Activated CD8-positive, alpha-beta memory T cell treated with anti-CD3 and anti-CD28 coated beads, Interleukin-2, amount 50 U/mL, for 24 hours (primary cell): Measurements from ENCODE around the gene LSAMP.

ENCODE experiments used
- DNase-seq: peaks from one replicate; pipeline ENCODE4 v3.0.0-alpha.2; 2020; ENCODE audit errors: extremely low read depth

Gene LSAMP

DNA sequence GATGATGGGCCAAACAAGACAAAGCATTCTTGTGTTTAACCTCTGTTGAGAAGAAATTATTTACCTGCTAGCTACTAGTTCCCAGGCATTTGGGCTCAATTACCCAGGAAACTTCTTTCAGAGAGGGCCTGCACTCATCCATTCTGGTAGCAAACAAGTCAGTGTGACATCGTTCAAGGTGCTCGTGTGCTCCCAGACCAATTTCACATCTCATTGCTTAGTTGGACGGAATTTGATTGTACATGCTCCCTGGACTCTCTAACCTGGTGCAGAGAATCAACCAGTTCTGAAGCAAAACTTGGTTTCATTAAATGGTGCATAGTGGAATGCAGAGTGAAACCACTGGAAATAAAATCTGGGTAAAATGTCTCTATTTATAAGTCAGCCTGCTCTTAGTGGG is 392.7 kb downstream of the LSAMP start:
- no peak for DNase-seq

GRCh38 chr3:116051586-116051985 is 393.7 kb downstream of the LSAMP start:
- DNase-seq, result no peak

DNA sequence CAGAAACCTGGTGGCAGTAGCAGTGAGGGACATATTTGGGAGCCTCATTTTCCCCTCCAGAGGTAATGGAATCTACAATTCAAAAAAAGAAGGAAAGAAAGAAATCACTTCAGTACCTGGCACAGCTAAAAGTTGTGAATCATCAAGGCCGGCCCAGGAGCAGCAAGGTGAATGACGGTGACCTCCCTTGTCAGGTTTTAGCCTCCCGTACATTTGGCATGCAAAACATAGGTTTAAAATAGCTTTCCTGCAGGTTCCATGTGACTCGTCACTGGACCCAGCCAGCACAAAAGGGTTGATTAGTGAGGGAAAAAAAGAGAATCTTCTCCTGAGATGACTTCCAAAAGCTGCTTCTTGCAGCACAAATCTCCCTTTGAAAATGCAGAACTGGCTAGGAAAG is 394.2 kb downstream of the LSAMP start:
- DNase-seq, result no peak

- DNase-seq, result no peak
Observed at GRCh38 chr3:116050311-116050915, 394.9 kb downstream of the LSAMP start.

DNA sequence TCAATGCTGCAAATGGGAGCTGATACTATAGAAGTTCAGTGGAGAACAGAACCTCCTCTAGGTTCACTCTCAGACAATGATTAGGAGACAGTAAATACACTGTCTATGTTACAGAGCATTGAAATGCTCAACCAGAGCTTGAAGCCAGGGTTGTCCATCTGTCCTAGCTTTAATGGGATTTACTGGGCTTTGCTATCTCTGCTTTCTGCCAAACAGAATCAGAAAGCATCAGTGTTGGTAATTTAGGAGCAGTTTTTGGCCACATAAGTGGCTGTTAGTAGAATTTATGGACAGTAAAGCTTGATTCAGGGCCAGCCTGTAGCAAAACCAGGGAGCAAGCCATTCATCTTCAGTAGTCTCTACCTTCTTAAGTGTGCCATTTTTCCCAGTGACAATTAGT is 396.3 kb downstream of the LSAMP start:
- no peak for DNase-seq

DNA sequence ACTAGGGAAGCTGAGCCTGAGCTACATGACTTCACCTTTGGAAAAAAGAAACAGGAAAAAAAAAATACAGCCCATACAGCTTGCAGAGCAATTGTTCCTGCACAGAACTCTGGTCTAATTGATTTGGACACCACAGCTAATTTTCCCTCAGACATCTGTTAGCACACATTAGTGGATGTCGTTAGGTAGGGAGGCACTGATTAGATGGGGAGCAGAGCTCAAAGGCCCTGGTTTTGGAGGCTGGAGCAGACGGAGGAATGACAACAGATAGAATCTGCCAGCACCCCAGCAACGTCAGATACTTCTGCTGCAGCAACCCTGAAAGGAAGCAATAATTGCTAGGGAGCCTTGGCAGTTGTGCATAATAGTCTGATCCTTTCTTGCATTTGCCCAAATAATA is 398.9 kb downstream of the LSAMP start:
- DNase-seq, result no peak

- no peak for DNase-seq
Observed at GRCh38 chr3:116045314-116045713, 400.0 kb downstream of the LSAMP start.

- DNase-seq, result no peak
Observed at GRCh38 chr3:116040152-116040551, 405.1 kb downstream of the LSAMP start.

DNA sequence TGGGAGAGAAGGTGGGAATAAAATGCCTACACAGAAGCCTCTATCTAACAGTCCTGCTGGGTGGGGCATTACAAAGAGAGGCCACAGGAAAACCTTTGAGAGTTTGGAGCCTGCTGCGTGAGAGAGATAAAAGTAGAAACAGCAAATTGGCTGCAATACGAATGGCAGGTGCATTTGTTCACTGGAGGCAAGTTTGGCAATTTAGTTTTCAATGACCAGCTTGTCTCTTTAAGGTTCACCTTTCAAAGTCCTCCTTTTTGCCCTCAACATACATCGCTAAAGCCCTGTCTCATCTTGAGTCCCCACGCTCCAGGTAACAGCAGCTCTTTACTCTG is 405.7 kb downstream of the LSAMP start:
- DNase-seq, result no peak

- no peak for DNase-seq
Observed at GRCh38 chr3:116038968-116039650, 406.2 kb downstream of the LSAMP start.

DNA sequence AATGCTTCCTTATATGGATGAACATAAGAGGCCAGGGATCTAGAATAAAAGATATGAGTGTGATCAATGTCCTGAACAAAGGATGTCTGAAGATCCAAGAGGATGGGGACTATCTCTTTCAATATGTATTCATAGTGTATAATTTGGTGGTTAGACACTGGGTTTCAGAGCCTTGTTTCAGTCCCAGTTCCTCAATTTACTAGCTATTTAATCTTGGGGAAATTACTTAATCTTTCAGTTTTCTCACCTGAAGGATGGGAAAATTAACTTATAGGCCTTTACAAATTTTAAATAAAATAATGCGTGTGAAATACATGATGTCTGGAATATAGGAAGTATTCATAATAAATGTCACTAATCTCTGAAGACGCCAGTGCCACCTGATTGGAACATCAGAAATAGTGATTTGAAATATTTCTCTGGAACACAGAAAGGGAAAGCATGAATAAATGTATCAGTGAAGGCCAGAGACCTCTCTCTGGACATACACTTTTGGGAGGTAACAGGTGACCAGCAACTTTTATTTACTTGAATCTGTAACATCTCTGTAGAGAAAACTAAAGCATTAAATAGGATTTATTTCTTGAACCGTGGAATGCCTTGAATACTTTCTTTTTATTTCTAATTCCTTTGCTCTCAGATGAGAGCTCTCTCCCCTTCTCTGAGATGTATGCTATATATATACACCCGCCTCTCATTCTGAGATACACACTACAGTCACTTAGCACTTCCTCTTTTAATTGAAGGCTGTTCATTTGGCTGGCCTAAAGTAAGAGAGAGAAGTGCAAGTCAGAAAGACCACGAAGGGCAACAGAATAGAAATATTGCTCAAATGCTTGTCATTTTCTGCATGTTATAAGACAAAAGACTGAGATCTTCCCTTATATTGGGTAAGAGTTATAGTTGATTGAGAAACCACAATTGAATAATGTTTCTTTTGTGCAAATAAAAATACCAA is 407.1 kb downstream of the LSAMP start:
- no peak for DNase-seq

DNA sequence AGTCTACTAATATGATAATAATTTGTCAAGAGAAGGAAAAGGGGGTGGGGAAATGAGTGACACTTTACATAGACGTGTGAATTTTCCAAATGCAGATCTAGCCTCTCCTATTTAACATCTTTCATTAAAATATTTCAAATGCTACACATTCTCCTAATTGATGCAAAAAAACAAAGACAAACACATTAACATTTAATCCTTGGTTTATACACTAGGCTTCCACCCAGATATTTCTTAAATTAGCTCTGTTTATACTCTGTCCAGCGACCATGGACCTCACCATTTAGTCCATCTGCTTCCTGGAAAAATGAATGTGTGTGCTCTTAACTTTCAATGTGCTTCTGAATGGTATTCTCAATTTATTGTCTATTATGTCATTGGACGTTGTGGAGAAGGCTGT is 409.9 kb downstream of the LSAMP start:
- no peak for DNase-seq

GRCh38 chr3:116034794-116035193 is 410.5 kb downstream of the LSAMP start:
- DNase-seq, result no peak

DNA sequence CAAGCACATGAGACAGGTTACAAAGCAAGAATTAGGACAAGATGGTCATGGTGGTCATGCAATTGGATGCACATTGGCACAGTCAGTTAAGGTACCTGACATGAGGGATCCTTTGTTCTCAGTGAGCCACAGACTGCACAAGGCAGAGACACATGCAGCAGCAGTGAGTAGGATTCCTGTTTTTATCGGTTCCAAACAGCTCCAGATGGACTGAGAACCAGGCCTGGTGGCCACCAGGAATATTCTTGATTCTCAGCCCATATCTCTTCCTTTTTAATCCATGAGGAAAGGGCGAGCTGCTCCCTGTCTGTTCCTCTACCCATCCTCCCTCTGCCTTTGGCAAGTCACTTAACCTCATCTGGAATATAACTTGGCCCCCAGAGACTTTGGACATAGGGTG is 411.2 kb downstream of the LSAMP start:
- no peak for DNase-seq

- no peak for DNase-seq
Observed at GRCh38 chr3:116033516-116033915, 411.8 kb downstream of the LSAMP start.

GRCh38 chr3:116032176-116032575 is 413.1 kb downstream of the LSAMP start:
- no peak for DNase-seq

- DNase-seq, result no peak
Observed at GRCh38 chr3:116030131-116030850, 415.0 kb downstream of the LSAMP start.

DNA sequence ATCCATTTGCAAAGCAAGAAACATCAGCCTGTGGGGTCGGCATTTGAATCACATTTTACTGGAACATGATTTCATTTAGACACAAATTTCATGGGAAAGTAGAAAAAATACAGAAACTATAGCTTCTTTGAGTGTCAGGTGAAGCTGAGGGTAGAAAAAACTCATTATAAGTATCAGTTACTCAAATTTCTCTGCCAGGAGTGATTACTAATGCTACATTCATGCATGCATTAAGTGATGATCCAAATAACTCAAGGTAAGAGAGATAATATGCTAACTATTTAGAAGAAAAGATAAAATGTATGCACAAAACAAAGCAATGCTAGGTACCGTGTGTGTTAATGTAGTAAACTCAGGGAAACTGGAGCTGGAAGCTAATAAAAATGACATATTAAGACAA is 416.0 kb downstream of the LSAMP start:
- DNase-seq, result no peak

DNA sequence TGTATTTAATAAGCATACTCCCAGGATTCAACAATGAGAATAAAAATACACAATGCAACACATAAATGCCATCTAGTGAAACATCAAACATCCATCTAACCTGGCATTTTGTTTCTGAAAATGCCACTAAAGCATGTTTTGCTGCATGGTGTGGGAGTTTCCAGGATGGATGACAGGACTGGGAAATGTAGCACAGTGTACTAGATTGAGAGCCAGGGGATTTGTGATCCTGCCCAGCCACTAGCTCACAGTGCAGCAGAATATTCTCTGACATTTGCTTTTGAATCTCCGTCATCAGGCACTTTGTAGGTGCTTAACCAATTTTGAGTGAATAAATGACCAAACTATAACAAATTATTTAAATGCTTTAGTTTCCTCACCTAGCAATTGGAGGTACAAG is 417.1 kb downstream of the LSAMP start:
- no peak for DNase-seq

GRCh38 chr3:116020989-116021388 is 424.3 kb downstream of the LSAMP start:
- no peak for DNase-seq

GRCh38 chr3:116020495-116020894 is 424.8 kb downstream of the LSAMP start:
- DNase-seq, result no peak

GRCh38 chr3:116019254-116019763 is 426.0 kb downstream of the LSAMP start:
- no peak for DNase-seq
